ENCODE data around the gene TEN1.

DNA sequence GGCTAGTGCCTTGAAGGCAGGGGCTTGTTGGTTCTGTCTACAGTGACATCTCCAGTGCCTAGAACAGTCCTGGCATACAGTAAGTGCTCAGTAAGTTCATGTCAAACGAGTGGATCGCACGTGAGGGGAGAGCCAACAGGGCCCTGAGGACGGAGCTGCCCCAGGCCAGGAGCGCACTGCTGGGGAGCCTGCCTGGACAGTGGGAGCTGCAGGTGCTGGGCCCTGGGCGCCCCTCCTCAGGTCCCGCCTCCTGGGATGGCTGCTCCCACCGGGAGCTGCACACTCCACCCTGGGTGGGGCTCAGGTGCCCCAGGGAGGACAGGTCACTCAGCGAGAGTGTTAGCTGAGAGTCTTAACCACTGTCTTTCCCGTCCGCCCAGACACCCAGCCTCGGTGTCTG lies 46.3 kb downstream of the TEN1 start:
- TF ChIP-seq ZNF274 (IDR thresholded peaks at IDR 0.05; ENCODE audit: low read depth, low read length), result no peak
- no peak for TF ChIP-seq YY1 (IDR thresholded peaks at IDR 0.05; ENCODE audit: insufficient read depth, insufficient read length)
